Measurements from ENCODE around the gene HYPK. TPM values are rescaled to one million over a fixed set of nuclear protein-coding genes. Genes with fewer than 3 reads are reported as not detected.
A peak's percentile ranks its signal among the peaks of the same experiment; 100 is the strongest.

HYPK gene
- total RNA-seq, 6 donors from 2014 or later = 6.5 to 41.9 (median 14.1) TPM

DNA sequence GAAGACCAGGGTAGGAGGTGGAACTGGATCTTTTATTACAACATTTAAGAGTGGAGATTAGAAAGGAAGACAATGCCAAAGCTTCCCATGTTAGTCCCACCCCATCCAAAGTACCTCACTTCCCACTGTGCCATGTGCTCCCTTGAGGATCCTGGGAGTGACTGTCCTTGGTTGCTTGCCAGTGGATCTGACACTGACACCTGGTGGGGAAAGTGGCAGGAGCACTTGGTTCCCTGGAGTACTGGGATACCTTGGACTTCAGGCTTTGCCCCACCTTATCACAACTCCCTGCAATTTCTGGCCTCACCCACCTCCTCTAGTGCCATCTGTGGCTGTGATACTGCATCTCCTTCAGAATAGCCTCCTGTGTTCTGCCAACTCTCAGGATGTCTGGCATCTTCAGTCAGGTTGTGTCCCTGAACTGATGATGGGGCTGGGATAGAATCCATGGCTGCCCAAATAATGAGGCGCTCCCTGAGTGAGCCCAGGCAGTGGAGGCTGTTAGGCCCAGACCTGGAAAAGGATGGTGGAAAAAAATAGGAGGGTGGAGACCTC lies 24.9 kb upstream of the HYPK start:
- ATAC-seq (ENCODE audit: low FRiP score in 2 of 2) = no peak
- WGBS, 2 donors = 100% methylated on average over 1 of the region's 1 CpG

GRCh38 chr15:43776101-43776717 lies 24.2 kb upstream of the HYPK start:
- Histone ChIP-seq H3K4me3 (peak overlapping the region; percentile 65 to 86 (median 70)), H3K27me3 (no peaks in the 10 kb centered on the region), H3K4me1 (peaks cover 12 to 23% (median 14%) of the 10 kb centered on the region in 4 donors), H3K9me3 (no peaks in the 10 kb centered on the region), H3K36me3 (peaks cover 15 to 31% (median 21%) of the 10 kb centered on the region in 4 donors), H3K27ac (peak overlapping the region; percentile 89 to 93 (median 92))
- peak; percentile 5 to 42 for ATAC-seq (ENCODE audit: low FRiP score in 2 of 2)
- peak; percentile 48 to 85 for DNase-seq
- WGBS, 2 donors = 41 to 55% methylated on average over 27 to 35 of the region's 35 CpGs
- TF ChIP-seq, protein P1, sequence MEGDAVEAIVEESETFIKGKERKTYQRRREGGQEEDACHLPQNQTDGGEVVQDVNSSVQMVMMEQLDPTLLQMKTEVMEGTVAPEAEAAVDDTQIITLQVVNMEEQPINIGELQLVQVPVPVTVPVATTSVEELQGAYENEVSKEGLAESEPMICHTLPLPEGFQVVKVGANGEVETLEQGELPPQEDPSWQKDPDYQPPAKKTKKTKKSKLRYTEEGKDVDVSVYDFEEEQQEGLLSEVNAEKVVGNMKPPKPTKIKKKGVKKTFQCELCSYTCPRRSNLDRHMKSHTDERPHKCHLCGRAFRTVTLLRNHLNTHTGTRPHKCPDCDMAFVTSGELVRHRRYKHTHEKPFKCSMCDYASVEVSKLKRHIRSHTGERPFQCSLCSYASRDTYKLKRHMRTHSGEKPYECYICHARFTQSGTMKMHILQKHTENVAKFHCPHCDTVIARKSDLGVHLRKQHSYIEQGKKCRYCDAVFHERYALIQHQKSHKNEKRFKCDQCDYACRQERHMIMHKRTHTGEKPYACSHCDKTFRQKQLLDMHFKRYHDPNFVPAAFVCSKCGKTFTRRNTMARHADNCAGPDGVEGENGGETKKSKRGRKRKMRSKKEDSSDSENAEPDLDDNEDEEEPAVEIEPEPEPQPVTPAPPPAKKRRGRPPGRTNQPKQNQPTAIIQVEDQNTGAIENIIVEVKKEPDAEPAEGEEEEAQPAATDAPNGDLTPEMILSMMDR (IDR thresholded peaks at IDR 0.05) = peak in 1 of 6 experiments; percentile 5
- no peak for TF ChIP-seq EP300 (IDR thresholded peaks at IDR 0.05)

More for the DNA sequence above, 24.9 kb upstream of the HYPK start:
- Histone ChIP-seq H3K27ac (peak overlapping the region; percentile 89 to 93 (median 92)), H3K9me3 (no peaks in the 10 kb centered on the region), H3K4me1 (peaks cover 12 to 23% (median 15%) of the 10 kb centered on the region in 4 donors), H3K36me3 (peaks cover 15 to 38% (median 28%) of the 10 kb centered on the region in 4 donors), H3K4me3 (peak overlapping the region in 3 of 4 donors; percentile 66 to 86 (median 73)), H3K27me3 (no peaks in the 10 kb centered on the region)
- peak in 1 of 2 donors; percentile 56 for DNase-seq
- TF ChIP-seq, protein P1 (IDR thresholded peaks at IDR 0.05) = peak in 2 of 6 experiments; percentile 17 to 23
- TF ChIP-seq EP300 (IDR thresholded peaks at IDR 0.05) (no peak), POLR2AphosphoS5 (IDR thresholded peaks at IDR 0.05) (peak in 1 of 2 donors; percentile 7), POLR2A (IDR thresholded peaks at IDR 0.05) (no peak)

DNA sequence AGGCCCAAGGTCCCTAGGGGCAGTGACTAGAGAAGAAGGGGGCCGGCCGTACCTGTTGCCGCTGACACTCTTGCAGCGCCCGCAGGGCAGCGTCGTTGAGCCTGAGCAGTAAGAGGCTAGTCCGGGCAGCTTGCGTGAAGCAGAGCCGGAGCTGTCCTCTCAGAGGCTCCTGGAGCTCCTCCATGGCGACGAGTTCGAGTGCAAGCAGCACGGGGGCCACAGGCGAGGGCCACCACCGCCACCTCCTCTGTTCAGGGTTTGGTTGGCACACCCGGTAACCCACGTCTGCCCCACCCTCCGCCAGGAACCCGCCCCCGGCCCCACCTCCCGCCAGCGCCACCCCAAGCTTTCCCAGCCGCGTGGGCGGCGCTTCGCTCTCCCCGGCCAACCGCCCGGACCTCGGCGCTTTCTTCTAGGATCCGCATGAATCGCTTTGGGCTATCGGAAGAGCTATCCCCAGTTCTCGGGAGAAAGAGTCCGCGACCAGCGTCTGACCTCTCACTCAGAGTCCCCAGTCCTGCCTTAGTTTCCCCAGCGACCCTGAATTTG lies 23.6 kb upstream of the HYPK start, which contains the start of gene ELL3:
TSS of gene ELL3 (minus strand) at position 249 of the 549 bp plus-strand sequence. CDS start at position 184, 65 bp downstream.
- ATAC-seq (ENCODE audit: low FRiP score in 2 of 2) (peak; percentile 95 to 96), DNase-seq (peak; percentile 87 to 95)
- Histone ChIP-seq H3K27ac (peak within 1 kb of the TSS; percentile 89 to 93 (median 92)), H3K36me3 (peaks cover 12 to 25% (median 17%) of the 10 kb centered on the region in 4 donors), H3K27me3 (no peaks in the 10 kb centered on the region), H3K4me3 (peak within 1 kb of the TSS; percentile 65 to 86 (median 70)), H3K4me1 (peaks cover 10 to 23% (median 14%) of the 10 kb centered on the region in 4 donors), H3K9me3 (no peaks in the 10 kb centered on the region)
- TF ChIP-seq, protein P1 (IDR thresholded peaks at IDR 0.05) = no peak
- TF ChIP-seq POLR2A (IDR thresholded peaks at IDR 0.05) (peak in 2 of 4 donors; percentile 47 to 61), POLR2AphosphoS5 (IDR thresholded peaks at IDR 0.05) (peak in 1 of 2 donors; percentile 72), EP300 (IDR thresholded peaks at IDR 0.05) (no peak)
- WGBS, 2 donors = 3% methylated on average over 22 of the region's 41 CpGs; no CpG with 5 or more reads in 1 of the 2 donors

GRCh38 chr15:43777267-43777914 lies 23.0 kb upstream of the HYPK start:
- Histone ChIP-seq H3K9me3 (no peaks in the 10 kb centered on the region), H3K4me3 (peak overlapping the region; percentile 65 to 86 (median 70)), H3K27ac (peak overlapping the region; percentile 89 to 93 (median 92)), H3K36me3 (peaks cover 8 to 19% (median 11%) of the 10 kb centered on the region in 4 donors), H3K4me1 (peaks cover 10 to 23% (median 14%) of the 10 kb centered on the region in 4 donors), H3K27me3 (no peaks in the 10 kb centered on the region)
- peak; percentile 88 to 91 for DNase-seq
- ATAC-seq (ENCODE audit: low FRiP score in 2 of 2) = peak; percentile 91 to 92
- 4 to 8% methylated on average over 4 to 7 of the region's 31 CpGs for WGBS, 2 donors
- TF ChIP-seq POLR2A (IDR thresholded peaks at IDR 0.05) (no peak), POLR2AphosphoS5 (IDR thresholded peaks at IDR 0.05) (peak; percentile 26 to 62)
- TF ChIP-seq, protein P1 (IDR thresholded peaks at IDR 0.05) = peak; percentile 73 to 91 (median 88)
